ENCODE measurements around the gene BARX2.

DNA sequence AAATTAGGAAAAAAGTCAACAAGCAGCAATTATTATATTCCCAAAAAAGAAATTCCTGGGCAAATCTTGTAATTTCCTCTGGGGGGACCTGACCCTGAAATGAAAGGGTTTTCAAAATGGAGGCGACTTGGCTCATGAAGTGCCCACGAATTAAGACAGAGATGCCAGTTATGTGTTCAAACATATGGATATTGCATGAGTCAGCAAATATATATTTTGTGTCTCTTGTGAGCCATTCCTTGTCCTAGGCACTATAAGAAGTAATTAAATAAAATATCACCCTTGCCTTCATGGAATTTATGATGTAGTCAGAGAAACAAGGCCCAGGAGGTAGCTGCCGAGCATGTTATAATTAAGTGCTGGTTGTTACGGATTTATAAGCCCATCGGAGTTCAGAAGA lies 68.6 kb downstream of the BARX2 start:
- TF ChIP-seq, protein P1, sequence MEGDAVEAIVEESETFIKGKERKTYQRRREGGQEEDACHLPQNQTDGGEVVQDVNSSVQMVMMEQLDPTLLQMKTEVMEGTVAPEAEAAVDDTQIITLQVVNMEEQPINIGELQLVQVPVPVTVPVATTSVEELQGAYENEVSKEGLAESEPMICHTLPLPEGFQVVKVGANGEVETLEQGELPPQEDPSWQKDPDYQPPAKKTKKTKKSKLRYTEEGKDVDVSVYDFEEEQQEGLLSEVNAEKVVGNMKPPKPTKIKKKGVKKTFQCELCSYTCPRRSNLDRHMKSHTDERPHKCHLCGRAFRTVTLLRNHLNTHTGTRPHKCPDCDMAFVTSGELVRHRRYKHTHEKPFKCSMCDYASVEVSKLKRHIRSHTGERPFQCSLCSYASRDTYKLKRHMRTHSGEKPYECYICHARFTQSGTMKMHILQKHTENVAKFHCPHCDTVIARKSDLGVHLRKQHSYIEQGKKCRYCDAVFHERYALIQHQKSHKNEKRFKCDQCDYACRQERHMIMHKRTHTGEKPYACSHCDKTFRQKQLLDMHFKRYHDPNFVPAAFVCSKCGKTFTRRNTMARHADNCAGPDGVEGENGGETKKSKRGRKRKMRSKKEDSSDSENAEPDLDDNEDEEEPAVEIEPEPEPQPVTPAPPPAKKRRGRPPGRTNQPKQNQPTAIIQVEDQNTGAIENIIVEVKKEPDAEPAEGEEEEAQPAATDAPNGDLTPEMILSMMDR (IDR thresholded peaks at IDR 0.05) = no peak
- TF ChIP-seq POLR2A (IDR thresholded peaks at IDR 0.05) (no peak), EP300 (IDR thresholded peaks at IDR 0.05) (no peak)
